Stimulated activated CD4-positive, alpha-beta T cell treated with anti-CD3 and anti-CD28 coated beads, Interleukin-15, amount 100 ng/mL, for 24 hours (primary cell): Measurements from ENCODE around the gene OGDH.

Experiments
- DNase-seq: peaks from one replicate; pipeline ENCODE4 v3.0.0-alpha.2; 2020

OGDH gene

GRCh38 chr7:44643206-44643605 is 36.8 kb downstream of the OGDH start:
- DNase-seq = no peak

GRCh38 chr7:44645254-44645653 is 38.8 kb downstream of the OGDH start:
- DNase-seq = no peak

DNA sequence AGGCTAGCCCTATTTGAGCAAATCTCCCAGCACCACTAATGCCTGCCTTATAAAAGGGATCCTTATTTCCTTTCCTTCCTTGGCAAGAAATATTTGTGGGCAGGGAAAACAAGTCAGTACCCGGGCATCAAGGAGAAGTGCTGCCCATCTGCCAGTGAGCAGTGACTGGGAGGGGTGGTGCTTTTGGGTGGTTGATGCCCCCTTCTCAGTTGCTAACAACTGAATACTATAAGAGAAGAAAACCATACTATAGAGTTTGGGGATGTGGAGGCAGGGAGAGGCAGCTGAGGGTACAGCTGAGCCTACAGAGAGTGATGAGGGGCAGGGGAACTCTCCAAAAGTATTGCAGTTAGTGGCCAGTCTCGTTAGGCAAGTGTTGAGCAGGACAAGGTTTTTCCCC is 39.3 kb downstream of the OGDH start:
- no peak for DNase-seq

DNA sequence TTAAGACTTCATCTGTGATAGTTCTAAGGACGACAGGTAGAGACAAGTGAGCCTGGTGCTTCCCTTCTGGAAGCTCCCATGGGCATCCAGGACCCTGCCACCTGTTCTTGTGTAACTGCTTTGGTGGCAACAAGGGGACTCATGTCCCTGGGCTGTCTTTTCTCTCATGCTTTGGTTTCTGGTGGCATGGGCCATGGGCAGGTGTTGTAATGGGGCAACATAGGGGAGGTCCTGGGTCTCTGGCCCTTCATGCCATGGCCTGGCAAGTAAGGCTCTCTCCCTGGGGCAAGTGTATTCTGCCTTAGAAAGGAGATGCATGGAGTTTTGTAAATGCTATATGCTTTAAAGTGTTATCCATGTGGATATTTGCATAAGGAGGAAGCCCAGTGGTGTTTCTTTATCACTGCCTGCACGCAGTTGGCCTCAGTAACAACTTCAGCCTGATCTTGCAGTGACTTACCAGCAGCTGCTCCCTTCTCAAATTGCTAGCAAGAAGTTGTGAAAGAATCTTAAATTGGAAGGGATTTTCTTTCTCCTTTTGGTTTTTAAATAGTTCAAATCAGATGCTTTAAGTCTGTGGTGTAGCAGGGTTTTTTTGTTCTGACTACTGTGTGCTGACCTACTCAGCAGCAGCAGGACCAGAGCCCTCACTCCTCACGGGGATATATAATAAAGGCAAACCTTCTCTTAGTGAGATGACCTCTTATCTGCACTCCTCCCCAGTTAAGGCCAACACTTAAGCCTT is 39.9 kb downstream of the OGDH start:
- DNase-seq = no peak

DNA sequence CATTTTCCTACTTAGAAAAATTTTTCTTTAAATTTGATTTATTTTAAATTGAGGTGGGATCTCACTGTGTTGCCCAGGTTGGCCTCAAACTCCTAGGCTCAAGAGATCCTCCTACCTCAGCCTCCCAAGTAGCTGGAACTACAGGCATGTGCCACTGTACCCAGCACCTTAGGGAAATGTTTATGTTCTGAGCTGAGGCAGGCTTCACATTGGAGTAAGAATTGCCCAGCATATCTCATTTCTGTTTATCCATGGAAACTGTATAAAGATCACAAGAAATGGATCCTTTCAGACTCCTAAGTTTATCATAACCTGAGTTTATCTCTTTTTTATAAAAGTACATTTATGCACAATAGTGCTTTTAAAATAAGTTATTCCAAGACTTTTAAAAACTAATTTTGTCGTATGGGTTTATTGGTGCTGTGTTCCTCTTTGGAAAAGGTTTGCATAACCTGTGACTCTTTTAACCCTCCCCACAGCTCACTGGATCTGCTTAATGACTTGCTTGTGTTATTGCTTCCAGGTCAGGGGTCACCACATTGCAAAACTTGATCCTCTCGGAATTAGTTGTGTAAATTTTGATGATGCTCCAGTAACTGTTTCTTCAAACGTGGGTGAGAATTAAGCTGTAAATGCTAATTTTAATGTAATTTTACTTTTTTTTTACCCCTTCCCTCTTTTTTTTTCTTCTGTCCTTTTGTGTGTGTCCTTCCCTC is 40.7 kb downstream of the OGDH start:
- DNase-seq = no peak

DNA sequence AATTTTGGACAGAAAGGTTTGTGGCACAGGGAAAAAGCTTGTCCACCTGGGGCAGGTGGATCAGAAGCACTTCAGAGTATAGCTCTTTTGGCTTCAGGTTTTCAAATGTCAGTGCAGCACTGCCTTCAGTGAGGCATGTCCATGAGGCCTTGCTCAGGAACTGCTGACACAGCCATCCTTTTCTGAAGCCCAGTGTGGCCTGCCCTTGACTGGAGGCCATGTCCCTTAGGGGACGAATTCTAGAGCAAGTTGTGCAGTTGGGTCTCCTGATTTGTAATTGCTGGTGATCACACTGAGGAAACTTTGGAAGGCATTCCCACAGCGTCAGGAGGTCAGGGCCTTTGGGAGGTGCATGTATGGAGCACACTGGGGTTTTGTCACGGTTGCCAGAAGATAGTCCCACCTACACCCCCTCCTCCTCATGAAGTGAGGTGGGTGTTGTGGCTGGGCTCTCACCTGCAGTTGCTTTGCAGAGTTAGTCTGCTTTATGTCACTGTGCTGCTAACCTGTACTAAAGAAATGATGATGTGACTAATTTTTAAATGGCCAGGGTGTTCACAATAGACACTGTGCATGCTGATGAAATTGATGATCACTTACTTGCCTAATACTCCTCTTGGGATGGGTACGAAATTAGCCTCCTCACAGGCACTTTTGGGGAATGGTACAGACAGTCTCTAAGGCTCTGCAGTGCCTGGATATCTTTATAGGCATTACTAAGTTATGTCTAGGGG is 41.7 kb downstream of the OGDH start:
- DNase-seq = no peak

GRCh38 chr7:44650242-44650641 is 43.8 kb downstream of the OGDH start:
- DNase-seq = no peak

DNA sequence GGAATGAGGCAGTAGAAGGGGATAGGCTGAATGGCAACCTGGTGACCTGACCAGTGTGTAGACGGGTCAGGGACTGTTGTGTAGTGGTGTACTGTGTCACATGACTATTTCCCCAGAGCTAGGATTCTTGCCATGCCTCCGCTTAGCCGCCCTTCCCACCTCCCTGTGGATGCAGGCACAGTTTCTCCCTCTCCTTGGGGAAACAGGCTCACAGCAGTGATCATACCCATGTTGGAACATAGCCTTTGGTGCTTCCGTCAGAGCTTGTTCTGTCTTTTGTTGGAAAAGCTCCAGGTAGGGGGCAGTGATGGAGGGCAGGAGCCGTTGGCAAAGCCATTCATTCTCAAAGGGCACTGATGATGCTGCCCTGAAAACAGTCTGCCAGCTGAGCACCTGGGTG is 44.3 kb downstream of the OGDH start:
- no peak for DNase-seq

DNA sequence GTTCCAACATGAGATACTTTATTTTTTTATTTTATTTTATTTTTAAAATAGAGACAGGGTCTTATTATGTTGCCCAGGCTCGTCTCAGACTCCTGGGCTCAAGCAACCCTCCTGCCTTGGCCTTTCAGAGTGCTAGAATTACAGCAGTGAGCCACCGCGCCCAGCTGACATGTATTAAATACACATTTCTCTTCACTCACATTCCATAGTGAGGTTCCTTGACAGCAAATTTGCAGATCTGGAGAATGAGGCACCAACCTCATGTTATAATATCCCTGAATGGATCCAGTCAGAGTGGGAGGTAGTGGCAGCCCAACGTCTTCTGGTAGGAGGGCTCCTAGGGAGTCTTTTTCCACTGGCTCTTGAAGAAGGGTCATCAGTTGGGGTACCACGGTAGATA is 46.1 kb downstream of the OGDH start:
- no peak for DNase-seq

DNA sequence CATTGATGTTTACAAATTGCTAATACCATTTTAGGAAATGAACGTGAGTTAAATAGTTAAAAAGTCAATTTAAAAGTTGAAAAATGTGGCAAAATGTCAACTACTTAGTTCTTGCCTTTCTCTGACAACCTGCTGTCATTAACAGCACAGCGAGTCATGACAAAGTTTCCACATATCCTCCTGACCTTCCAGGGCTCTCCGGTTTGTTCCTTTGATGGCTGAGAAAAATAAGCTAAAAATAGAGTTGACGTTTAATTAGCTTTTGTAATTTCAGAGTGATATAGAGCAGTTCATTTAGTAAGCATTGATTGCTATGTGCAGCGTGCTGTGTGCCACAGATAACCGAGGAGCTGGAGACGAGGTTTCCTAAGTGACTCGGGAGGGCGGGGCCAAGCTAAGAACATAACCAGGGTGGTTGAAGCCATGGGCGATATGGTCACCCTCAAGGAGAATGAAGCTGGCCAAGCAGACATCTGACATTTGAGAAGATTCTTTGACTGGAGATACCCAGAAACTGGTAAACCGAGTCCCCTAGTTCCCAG is 47.9 kb downstream of the OGDH start:
- DNase-seq = no peak

- no peak for DNase-seq
These were observed 48.9 kb downstream of the OGDH start for GRCh38 chr7:44655341-44655740.

DNA sequence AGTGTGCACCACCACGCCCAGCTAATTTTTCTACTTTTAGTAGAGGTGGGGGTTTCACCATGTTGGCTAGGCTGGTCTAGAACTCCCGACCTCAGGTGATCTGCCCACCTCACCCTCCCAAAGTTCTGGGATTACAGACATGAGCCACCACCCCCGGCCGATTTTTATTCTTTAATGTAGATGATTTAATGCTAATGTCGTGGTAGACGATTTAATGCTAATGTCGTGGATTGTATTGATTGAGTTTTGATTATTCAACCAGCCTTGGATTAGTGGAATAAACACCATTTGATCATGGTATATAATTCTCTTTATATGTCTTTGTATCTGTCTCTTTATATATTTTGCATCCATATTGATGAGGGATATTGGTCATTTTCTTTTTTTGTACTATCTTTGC is 52.6 kb downstream of the OGDH start:
- DNase-seq = no peak

GRCh38 chr7:44661233-44661632 is 54.8 kb downstream of the OGDH start:
- no peak for DNase-seq

DNA sequence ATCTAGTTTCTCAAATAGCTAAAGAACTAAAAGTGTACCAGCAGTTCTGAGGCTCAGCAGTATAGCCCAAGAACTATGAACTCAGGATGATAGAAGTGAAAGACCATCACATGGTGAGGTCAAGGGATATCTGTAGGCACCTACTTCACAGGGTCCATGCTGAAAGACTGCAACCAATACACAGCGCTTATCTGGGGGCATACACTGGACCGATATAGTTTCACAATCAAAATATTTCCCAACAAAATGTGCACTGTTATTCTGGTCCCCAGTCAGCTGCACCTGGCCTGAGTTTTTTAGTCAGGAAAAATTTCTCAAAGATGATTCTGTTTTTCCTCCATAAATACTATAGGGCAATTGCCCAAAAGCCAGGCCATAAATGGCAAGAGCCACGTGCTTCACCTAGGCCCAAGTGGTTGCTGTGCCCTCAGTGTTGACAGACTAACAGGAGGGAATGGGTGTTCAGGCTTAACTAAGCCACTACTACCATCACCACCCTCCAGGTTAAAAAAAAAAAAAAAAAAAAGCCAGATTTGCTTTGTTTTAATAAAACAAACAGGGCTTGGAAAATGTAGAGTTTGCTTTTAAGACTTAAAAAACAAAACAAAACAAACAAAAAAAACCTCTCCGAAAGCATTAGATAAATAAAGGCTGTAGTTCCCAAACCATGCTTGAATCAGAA is 58.5 kb downstream of the OGDH start:
- DNase-seq = no peak

- no peak for DNase-seq
These were observed 59.2 kb downstream of the OGDH start for GRCh38 chr7:44665531-44666213.

DNA sequence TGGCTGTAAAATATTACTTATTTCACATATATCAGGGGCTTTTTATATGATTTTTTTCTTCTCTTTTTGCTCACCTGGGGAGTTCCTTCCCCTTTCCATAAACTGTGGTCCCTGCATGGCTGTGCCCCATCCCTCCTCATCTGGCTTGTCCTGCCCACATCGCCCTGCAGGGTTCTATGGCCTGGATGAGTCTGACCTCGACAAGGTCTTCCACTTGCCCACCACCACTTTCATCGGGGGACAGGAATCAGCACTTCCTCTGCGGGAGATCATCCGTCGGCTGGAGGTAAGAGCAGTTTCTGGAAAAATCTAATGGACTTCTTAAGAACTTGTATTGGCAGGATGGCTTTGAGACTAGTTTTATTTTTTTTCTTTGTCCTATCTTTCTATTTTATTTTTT is 60.1 kb downstream of the OGDH start:
- DNase-seq = no peak

GRCh38 chr7:44667190-44667589 is 60.8 kb downstream of the OGDH start:
- no peak for DNase-seq

GRCh38 chr7:44671069-44671468 is 64.6 kb downstream of the OGDH start:
- DNase-seq = no peak

DNA sequence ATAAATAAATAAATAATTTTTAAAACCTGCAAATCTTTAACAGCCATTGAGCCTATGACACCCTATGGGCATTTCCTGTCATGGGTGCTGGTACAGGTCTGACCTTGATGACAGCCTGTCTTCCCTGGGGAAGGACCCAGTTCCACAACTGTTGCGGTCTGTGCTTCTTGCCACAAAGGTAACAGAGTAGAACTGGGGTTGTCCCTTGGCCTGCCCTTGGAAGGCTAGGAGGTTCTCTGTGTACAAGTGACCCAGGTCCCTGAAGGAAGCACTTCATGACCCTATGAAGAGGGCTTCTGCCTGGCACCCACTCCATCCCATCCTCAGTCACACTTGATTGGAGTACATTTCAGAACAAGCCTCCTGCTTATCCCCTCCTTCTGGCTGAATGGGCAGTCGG is 66.9 kb downstream of the OGDH start:
- no peak for DNase-seq

DNA sequence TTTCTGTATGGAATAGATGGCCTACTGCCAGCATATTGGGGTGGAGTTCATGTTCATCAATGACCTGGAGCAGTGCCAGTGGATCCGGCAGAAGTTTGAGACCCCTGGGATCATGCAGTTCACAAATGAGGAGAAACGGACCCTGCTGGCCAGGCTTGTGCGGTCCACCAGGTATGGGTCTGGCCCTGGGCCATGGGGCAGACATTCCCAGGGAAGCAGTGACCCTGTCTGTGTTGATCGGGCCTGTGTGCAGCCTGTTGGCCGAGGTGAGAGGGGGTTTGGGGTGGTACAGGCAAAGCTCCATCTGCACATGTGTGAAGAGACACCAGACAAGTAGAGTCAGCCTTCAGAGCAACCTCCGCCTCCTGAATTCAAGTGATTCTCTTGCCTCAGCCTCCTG is 67.3 kb downstream of the OGDH start:
- no peak for DNase-seq

DNA sequence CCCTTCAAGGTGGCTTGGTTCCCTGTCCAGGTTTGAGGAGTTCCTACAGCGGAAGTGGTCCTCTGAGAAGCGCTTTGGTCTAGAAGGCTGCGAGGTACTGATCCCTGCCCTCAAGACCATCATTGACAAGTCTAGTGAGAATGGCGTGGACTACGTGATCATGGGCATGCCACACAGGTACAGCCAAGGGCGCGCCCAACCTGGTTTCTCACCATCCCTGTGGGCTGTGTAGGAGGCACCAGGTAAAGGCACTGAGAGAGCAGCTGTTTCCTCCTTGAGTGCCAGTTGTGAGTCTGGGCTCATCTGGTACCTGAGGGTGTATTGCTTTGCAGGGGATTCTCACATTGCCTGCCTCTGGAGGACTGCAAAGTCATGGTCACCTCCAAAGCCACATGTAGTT is 68.0 kb downstream of the OGDH start:
- no peak for DNase-seq

DNA sequence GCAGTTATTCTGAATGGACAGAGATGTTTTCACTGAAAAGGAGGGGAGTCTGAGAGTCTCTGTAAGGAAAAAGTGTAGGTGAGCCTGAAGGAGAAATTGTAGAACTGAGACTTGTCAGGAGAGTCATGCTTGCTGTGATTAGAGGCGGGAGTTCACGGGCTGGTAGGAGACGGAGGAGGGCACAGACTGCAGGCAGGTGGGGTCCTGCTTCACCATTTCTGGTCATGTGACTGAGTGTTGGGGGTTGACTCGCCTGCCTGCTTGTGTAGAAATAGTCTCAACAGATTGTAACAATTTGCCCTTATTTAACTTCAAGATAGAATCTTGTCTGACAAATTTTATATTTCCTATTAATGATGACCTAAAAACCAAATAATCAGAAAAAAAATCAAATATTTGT is 70.3 kb downstream of the OGDH start:
- no peak for DNase-seq

GRCh38 chr7:44678101-44678470 is 71.7 kb downstream of the OGDH start:
- no peak for DNase-seq
